Measurements from ENCODE around the gene COPS6. TPM values are rescaled to one million over a fixed set of nuclear protein-coding genes. Genes with fewer than 3 reads are reported as not detected.
A peak's percentile ranks its signal among the peaks of the same experiment; 100 is the strongest.
"Not testable (repeated sequence)": the region's sequence is repeated elsewhere in the genome, so short reads cannot be mapped to it uniquely, and the experiment has no call there.

Gene COPS6
- total RNA-seq, 1 donor from 2014 or later: 117 TPM

GRCh38 chr7:100119072-100119969 lies 30.6 kb downstream of the COPS6 start, which contains the start of the genes CNPY4 and TAF6:
TSS of gene CNPY4 (plus strand) at chr7:100119634. CDS start at chr7:100119745, 111 bp downstream.
TSS of gene TAF6 (minus strand) at chr7:100119358. CDS start at chr7:100114209, 5,149 bp downstream.
- intact Hi-C loops (cut with DNase I): loop anchor here (1.0 kb wide), 1 partner anchor 19 kb away; no protein-coding TSS in a partner anchor
- ATAC-seq: peak; percentile 91
- peak; percentile 97 for DNase-seq (ENCODE audit: missing footprints)

GRCh38 chr7:100119970-100120732 lies 31.4 kb downstream of the COPS6 start:
- intact Hi-C loops (cut with DNase I): loop anchor here (1.0 kb wide), 1 partner anchor 20 kb away; no protein-coding TSS in a partner anchor

GRCh38 chr7:100120733-100121036 lies 31.9 kb downstream of the COPS6 start:
- intact Hi-C loops (cut with DNase I): no loop called here
- no peak for DNase-seq (ENCODE audit: missing footprints)
- ATAC-seq: no peak

More at GRCh38 chr7:100119970-100120732, 31.4 kb downstream of the COPS6 start:
- ATAC-seq: peak; percentile 67
- no peak for DNase-seq (ENCODE audit: missing footprints)

GRCh38 chr7:100122067-100122466 lies 33.3 kb downstream of the COPS6 start:
- intact Hi-C loops (cut with DNase I): no loop called here
- DNase-seq (ENCODE audit: missing footprints): no peak
- ATAC-seq: no peak

- no peak for ATAC-seq
- intact Hi-C loops (cut with DNase I): no loop called here
These were observed 33.8 kb downstream of the COPS6 start for GRCh38 chr7:100122568-100122967.

GRCh38 chr7:100124301-100125230 lies 35.8 kb downstream of the COPS6 start:
- intact Hi-C loops (cut with DNase I): loop anchor here (5.0 kb wide), 3 partner anchors 32 to 132 kb away; no protein-coding TSS in a partner anchor
- ATAC-seq (no peak), DNase-seq (ENCODE audit: missing footprints) (no peak)

More at GRCh38 chr7:100122568-100122967, 33.8 kb downstream of the COPS6 start:
- DNase-seq (ENCODE audit: missing footprints): no peak

- intact Hi-C loops (cut with DNase I): loop anchor here (5.0 kb wide), 3 partner anchors 34 to 134 kb away; no protein-coding TSS in a partner anchor
- DNase-seq (ENCODE audit: missing footprints) (no peak), ATAC-seq (no peak)
These were observed 37.6 kb downstream of the COPS6 start for GRCh38 chr7:100126239-100126930.

- intact Hi-C loops (cut with DNase I): loop anchor here (5.0 kb wide), 3 partner anchors 35 to 135 kb away; no protein-coding TSS in a partner anchor
- DNase-seq (ENCODE audit: missing footprints) (peak; percentile 92), ATAC-seq (peak; percentile 95)
These were observed 38.4 kb downstream of the COPS6 start, which contains the start of gene MBLAC1 for GRCh38 chr7:100126931-100127865. TSS of gene MBLAC1 (plus strand) at chr7:100126967. CDS start at chr7:100127396, 429 bp downstream.

GRCh38 chr7:100127866-100128636 lies 39.3 kb downstream of the COPS6 start:
- intact Hi-C loops (cut with DNase I): loop anchor here (5.0 kb wide), 3 partner anchors 36 to 136 kb away; no protein-coding TSS in a partner anchor
- no peak for ATAC-seq
- DNase-seq (ENCODE audit: missing footprints): no peak

- ATAC-seq: no peak
- no peak for DNase-seq (ENCODE audit: missing footprints)
- intact Hi-C loops (cut with DNase I): loop anchor here (5.0 kb wide), 3 partner anchors 36 to 136 kb away; no protein-coding TSS in a partner anchor
These were observed 39.8 kb downstream of the COPS6 start for GRCh38 chr7:100128637-100128963.

GRCh38 chr7:100130220-100130607 lies 41.4 kb downstream of the COPS6 start:
- ATAC-seq; DNase-seq (ENCODE audit: missing footprints): not testable (repeated sequence)
- intact Hi-C loops (cut with DNase I): loop anchor here (5.0 kb wide), 1 partner anchor 218 kb away; no protein-coding TSS in a partner anchor

GRCh38 chr7:100130608-100131453 lies 42.1 kb downstream of the COPS6 start:
- ATAC-seq (no peak), DNase-seq (ENCODE audit: missing footprints) (peak; percentile 88)
- intact Hi-C loops (cut with DNase I): loop anchor here (5.0 kb wide), 1 partner anchor 219 kb away; no protein-coding TSS in a partner anchor

GRCh38 chr7:100132126-100132525 lies 43.4 kb downstream of the COPS6 start:
- DNase-seq (ENCODE audit: missing footprints) (no peak), ATAC-seq (no peak)
- intact Hi-C loops (cut with DNase I): loop anchor here (5.0 kb wide), 1 partner anchor 220 kb away; no protein-coding TSS in a partner anchor

- DNase-seq (ENCODE audit: missing footprints) (no peak), ATAC-seq (peak; percentile 53)
- intact Hi-C loops (cut with DNase I): loop anchor here (5.0 kb wide), 1 partner anchor 220 kb away; no protein-coding TSS in a partner anchor
These were observed 44.0 kb downstream of the COPS6 start for GRCh38 chr7:100132697-100133151.
